VCaP (cell line): Measurements from ENCODE around the gene LYST.
A peak's percentile ranks its signal among the peaks of the same experiment; 100 is the strongest.

Experiments used
- H3K27ac ChIP-seq: fragments of 450-650 bp; 2 replicates; pipeline ENCODE4 v1.5.1; 2017
- CTCF ChIP-seq: fragments of 450-650 bp; conservative IDR thresholded peaks from 2 replicates; pipeline ENCODE4 v1.5.1; 2017; ENCODE audit warnings: mild to moderate bottlenecking, moderate library complexity

The LYST gene

GRCh38 chr1:235823684-235824083, 43.0 kb downstream of the LYST start:
- no peak for TF ChIP-seq CTCF
- H3K27ac ChIP-seq, result no peak overlapping the region

- no peak for TF ChIP-seq CTCF
- no peak overlapping the region for H3K27ac ChIP-seq
Measured at GRCh38 chr1:235822685-235823084, 44.0 kb downstream of the LYST start.

DNA sequence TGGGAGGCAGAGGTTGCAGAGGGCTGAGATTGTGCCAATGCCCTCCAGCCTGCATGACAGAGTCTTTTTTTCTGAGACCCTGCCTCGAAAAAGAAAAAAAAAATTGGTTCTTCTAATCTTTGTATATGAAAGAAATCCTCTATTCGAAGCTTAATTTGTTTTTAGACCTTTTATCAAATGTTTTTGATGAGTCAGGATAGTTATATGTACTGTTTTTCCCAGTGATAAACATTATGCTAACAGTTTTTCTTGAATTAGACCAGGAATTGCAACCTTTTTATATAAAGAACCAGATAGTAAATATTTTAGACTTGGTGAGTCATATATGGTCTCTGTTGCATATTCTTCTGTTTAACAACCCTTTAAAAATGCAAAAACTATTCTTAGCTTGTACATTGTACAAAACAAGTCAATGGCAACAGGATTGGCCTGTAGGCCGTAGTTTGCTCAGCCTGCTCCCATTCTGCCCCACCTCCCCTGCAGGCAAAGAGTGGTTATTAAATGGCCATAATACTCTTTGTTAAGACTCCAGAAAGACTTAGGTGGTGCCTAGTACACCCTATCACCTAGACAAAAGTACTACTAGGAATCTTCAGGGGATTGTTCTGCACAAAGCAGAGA, 45.2 kb downstream of the LYST start:
- no peak overlapping the region for H3K27ac ChIP-seq
- TF ChIP-seq CTCF, result no peak

DNA sequence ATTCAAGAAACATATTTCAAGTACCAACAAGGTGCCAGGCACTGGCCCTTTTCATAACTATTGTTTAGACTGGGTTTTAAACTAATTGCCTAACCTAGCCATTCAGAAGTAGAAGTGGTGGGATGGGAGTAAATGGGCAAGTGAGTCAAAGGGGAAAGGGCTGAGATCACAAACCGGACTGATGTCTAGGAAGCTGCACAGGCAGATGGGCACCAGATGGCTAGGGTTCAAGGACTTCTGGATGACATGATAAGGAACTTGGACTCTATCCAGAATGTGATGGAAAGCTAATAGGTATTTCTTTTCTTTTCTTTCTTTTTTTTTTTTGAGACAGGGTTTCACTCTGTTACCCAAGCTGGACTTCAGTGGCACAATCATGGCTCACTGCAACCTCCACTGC, 46.6 kb downstream of the LYST start:
- TF ChIP-seq CTCF, result no peak
- H3K27ac ChIP-seq, result no peak overlapping the region

DNA sequence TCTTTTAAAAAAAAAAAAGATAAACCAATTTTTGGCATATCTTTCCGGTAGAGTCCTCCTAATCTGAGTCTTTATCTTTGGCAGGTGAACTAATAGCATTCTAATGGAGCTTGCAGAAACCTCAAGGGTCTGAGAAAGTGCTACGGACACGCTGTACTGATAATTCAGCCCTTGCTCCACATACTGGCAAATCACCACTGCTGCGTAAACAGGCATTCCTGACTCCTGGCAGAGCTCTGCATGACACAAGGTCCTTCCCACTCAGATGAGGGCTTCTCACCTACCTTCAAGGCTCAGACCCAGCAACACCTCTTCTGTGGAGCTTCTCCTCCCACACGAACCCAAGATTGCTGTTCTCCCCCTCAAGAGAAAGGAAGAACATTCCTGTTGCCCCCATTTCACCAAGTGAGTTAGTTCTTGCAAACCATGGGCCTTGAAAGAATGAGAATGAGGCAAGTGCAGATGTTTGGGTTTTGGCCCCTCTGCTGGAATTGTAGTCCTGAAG, 48.0 kb downstream of the LYST start:
- H3K27ac ChIP-seq, result peak overlapping the region; percentile 49
- TF ChIP-seq CTCF, result no peak

DNA sequence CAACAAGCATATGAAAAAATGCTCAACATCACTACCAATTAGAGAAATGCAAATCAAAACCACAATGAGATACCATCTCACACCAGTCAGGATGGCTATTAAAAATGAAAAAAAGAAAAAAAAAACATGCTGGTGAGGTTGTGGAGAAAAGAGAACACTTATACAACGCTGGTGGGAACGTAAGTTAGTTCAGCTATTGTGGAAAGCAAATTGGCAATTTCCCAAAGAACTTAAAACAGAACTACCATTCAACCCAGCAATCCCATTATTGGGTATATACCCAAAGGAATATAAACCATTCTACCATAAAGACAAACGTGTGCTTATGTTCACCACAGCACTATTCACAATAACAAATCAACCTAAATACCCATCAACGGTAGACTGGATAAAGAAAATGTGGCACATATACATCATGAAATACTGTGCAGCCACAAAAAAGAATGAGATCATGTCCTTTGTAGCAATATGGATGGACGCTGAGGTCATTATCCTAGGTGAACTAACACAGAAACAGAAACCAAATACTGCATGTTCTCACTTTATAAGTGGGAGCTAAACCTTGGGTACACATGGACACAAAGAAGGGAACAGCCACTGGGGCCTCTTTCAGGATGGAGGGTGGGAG, 49.5 kb downstream of the LYST start:
- no peak for TF ChIP-seq CTCF
- H3K27ac ChIP-seq, result no peak overlapping the region

DNA sequence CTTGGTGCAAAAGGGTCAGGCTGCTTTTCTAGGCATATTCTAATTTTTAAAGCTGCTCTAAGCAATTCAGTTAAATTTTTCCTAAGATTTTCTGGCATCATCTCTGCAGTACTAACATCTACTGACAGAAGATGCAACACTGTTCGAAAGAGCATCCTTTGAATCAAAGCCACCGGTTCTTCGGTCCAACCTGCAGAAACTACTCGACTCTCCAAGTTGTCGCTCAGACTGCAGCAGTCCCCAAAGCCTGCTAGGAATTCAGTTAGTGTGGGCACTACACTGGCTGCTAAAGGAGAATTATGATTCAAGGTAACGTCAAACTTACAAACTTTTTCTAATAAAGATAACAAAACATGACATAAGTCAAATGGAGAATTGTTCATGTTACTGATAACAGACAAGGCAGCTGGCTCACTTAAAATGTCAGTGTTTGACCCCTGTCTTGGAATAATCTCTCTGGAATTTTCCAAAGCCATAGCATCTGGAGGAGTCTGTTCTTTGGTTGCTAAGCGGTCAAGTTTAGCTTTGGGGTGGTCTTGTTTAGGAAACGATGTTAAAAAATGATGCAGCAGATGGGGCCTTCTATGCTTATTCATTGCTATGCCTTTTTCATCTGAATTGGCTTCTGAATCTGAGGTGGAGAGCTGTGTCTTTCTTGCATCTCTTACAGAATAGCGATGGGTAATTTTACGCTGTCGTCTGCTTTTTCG, 56.9 kb downstream of the LYST start:
- TF ChIP-seq CTCF, result no peak
- H3K27ac ChIP-seq, result no peak overlapping the region
